HG03039 (cell line): ENCODE data around the gene IGHMBP2.
"Not testable (repeated sequence)": the region's sequence is repeated elsewhere in the genome, so short reads cannot be mapped to it uniquely, and the experiment has no call there.

Experiments
- ATAC-seq: cut with Tn5 transposase; IDR thresholded peaks from one replicate; pipeline ENCODE4 v1.9.1; 2021; ENCODE audit warnings: mild to moderate bottlenecking, moderate library complexity; ENCODE audit not compliant: unreplicated experiment

IGHMBP2 gene

DNA sequence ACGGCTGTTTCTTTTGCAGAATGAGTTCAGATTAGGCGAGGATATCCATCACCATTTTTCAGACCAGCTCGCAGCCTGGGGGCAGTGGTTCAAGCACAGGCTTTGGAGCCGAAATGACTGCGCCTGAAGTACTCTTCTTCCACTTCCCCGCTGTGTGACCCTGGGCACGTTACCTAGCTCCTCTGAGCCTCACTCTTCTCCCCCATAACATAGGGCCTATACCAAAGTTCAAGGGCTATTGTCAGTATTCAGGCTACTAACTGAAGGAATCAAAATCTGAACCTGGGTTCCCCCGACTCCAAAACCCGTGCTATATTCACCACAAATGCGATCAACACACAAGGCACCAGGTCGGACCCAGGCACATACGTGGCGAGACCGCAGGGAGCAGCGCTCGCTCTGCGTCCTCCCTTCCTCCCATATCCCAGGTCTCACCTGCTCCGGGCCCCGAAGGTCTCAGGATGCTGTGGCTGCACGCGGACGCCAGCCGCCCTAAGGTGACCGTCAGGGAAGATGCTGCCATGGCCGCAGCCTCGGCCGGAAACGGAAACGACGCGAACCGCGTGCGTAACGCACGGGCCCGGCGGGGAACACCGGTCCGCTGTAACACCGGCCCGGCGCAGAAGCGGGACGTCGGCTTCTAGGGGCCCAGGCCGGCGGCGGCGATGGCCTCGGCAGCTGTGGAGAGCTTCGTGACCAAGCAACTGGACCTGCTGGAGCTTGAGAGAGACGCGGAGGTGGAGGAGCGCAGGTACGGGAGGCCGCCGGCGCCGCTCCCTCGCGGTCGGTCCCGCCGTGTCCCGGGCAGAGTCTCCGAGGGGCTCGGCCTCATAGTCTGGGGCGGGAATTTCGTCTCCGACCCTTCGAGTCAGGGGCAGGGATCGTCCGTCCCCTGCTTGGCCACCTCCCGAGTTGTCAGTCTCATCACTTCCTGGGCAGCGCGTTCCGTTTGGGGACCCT is at the start of gene IGHMBP2, which contains the start of gene MRPL21:
IGHMBP2 (plus strand) TSS at position 604 of the 960 bp plus-strand sequence; CDS start at position 666, 62 bp downstream.
MRPL21 (minus strand) TSS at position 545 of the 960 bp plus-strand sequence; CDS start at position 523, 22 bp downstream.
- ATAC-seq: peak; percentile 84

DNA sequence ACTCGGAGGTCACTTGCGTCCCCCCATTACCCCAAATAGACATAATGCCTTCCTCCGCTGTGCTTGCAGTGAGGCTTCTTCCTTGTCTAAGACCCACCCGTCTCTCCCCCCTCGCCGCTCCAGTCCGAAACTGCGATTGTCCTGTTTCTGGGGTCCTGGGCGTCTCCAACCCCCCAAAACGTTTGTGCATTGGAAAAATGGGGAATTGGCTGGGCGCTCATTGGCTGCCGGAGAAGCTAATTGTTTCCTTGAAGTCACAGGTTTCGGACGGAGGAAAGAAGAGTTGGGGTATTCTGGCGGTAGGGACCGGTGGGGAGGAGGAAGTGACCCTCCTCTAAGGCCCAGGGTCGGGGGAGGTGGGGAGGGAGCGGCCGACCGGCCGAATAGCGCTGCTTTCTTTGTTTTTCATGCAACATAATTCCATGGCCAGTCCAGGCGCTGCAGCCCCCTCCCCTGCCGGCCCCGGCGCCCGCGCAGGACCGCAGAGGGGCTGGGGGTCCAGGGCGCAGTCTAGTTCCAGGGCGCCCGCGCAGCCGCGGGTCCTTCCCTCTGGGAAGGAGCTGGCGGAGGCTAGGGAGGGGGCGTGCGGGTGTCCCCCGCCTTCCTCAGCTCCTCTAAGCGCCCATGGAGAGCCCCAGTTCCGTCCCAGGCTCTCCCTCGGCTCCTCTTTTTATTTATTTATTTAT is 49.3 kb upstream of the IGHMBP2 start:
- no peak for ATAC-seq

DNA sequence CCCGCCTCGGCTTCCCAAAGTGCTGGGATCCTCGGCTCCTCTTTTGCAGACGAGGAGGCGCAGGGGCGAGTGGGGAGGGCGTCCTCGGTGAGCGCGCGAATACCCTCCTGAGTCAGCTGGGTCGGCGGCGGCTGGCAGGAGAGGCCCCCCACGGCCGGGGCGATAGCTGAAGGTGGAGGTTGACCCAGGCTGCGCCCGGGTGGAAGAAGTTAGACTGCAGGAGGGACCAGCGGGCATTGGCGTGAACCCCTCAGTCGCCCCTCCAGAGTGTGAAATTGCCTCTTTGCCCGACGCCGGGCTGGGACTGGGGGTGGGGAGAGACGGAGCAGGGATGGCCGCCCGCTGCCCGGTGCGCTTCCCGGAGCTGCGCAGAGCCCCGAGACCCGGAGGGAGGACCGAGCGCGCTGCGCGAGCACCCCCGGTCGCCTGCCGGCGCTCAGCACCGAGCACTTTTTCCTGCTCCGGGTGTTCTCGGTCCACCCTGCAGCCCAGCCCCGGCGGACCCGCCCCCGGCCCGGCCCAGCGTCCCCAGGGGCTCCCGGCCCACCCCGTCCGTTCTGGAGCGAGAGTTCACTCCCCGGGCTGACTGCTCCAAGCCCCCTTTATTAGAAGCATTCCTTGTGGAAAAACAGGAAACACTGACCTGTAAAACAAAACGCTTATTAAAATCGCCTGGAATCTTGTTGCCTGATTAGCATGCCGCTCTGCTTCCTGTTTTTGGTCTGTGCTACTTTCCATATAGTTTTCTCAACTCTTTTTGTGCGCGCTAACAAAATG is 48.3 kb upstream of the IGHMBP2 start:
- ATAC-seq: no peak

- ATAC-seq: not testable (repeated sequence)
Observed at GRCh38 chr11:68856425-68857030, 47.2 kb upstream of the IGHMBP2 start.

DNA sequence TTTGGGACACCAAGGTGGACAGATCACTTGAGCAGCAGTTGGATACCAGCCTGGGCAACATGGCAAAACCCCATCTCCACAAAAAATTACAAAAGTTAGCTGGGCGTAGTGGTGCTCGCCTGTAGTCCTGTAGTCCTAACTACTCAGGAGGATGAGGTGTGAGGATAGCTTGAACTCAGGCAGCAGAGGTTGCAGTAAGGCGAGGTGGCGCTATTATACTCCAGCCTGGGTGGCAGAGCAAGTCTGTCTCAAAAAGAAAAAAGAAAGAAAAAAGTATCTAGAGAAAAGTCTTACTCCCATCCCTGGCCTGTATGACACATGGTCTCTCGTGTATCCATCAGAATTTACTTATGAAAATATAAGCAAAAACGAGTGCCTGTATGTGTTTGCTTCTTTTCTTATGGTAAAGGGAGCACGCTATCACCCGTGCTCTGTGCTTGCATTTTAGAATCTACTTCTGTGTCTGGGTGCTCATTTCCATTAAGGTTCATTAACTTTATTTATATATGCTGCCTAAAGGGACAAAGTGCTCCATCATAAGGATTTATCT is 46.6 kb upstream of the IGHMBP2 start:
- no peak for ATAC-seq

GRCh38 chr11:68859123-68859522 is 44.6 kb upstream of the IGHMBP2 start:
- no peak for ATAC-seq

GRCh38 chr11:68862421-68862820 is 41.3 kb upstream of the IGHMBP2 start:
- no peak for ATAC-seq

DNA sequence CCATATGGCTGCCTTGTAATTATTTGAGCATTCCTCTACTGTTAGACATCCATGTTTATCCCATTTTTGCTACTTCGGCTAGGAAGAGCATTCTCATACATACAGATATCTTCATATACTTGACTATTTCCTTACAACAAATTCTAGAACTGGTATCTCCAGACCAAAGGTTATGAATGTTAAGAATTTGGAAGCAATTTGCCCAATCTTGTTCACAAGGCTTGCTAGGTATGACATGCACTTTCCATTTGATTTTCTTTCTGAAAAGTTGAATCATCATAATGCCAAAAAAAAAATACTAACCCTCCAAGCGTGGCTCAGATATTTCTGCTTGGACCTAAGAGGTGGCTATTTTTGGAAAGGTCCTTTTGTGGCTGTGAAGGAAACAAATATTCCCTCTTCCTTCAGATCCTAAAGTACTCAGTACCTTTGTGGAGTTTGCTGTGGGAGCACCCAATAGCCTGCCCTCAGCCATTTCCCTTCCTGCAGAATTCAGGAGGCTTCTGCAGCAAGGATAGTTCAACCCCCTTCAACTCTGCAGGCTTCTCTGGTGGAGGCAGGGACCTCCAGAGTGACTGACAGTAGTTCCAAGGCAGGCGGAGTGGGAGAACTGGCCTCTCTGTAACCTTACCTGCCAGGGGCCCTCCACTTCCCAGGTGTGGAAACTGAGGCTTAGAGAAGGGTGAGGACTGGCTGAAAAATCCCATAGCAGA is 40.0 kb upstream of the IGHMBP2 start:
- ATAC-seq: no peak

DNA sequence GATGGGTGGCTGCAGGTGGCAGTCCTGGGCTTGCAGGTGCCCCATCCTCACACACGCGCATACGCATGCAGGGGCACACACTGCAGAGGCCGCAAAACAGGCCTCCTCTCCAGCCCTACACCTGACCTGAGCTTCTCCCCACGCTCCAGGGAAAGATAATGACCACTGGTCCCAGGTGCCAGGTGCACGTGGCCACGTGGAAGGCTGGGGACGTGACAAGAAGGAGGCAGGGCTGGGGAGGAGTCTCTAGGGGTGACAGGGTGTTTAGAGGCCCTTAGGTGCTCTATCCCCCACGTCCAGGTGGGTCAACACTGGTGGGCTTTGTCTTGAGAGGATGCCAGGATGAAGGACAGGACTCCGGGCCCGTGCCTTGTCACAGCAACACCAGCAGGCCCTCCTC is 38.5 kb upstream of the IGHMBP2 start:
- ATAC-seq: no peak

GRCh38 chr11:68867066-68867465 is 36.6 kb upstream of the IGHMBP2 start:
- ATAC-seq: no peak

DNA sequence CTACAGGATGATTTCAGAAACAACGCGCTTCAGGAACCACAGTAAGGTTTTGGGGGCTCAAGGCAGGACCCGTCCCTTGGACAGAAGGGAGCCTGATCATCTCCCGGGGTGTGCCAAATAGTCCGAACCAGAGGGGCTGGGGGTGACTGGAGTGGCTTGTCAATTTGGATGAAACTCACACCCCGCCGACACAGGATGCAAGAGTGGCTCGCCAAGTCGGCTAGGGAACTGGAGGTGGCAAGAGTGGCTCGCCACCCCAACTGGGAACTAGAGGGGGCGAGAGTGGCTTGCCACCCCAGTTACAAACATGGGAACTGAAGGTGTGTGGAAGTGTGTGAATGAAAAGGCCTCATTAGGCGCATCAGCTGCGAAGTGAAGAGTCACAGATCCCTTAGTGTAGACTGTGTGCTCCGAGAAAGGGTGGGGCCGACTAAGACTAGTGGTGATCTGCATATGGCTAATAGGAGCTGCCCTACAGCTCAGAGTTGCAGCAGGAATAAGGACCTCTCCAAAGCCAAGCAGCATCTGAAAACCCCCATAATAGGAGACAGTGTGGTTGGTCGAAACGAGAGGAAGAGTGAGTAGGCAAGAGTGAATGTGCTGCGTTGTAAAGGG is 35.4 kb upstream of the IGHMBP2 start:
- no peak for ATAC-seq

GRCh38 chr11:68870470-68870869 is 33.2 kb upstream of the IGHMBP2 start:
- ATAC-seq: no peak

GRCh38 chr11:68872216-68873003 is 31.3 kb upstream of the IGHMBP2 start:
- no peak for ATAC-seq

GRCh38 chr11:68878022-68878421 is 25.7 kb upstream of the IGHMBP2 start:
- ATAC-seq: no peak

DNA sequence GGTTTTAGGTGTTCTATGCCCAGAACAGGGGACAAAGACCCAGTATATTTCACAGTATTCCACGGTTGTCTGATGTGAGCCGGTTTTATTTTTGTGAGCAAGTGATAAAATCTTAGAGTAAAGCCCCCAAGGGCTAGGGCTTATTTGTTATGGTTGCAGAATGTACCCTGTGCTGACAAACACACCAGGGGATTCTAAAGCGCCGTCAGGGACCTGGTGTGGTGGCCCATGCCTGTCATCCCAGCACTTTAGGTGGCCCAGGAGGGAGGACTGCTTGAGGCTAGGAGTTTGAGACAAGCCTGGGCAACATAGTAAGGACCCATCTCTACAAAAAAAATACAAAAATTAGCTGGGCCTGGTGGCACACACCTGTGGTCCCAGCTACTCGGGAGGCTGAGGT is 22.8 kb upstream of the IGHMBP2 start:
- ATAC-seq: no peak

- ATAC-seq: no peak
Observed at GRCh38 chr11:68881320-68881719, 22.4 kb upstream of the IGHMBP2 start.

- no peak for ATAC-seq
Observed at GRCh38 chr11:68882391-68882790, 21.3 kb upstream of the IGHMBP2 start.

DNA sequence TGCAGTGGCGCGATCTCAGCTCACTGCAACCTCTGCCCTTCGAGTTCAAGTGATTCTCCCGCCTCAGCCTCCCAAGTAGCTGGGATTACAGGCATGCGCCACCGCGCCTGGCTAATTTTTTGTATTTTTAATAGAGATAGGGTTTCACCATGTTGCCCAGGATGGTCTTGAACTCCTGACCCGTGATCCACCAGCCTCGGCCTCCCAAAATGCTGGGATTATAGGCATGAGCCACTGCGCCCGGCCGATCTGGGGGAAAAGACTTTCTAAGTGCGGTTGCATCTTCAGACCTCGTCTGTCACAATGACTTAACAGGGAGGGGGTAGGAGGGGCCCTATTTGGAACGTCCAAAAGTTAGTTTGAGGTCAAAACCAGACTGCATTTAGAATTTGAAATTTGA is 18.9 kb upstream of the IGHMBP2 start:
- not testable (repeated sequence) for ATAC-seq
